NCI-H748 (cell line): ENCODE measurements around the gene MAP3K14.
A peak's percentile ranks its signal among the peaks of the same experiment; 100 is the strongest.
"Not testable (repeated sequence)": the region's sequence is repeated elsewhere in the genome, so short reads cannot be mapped to it uniquely, and the experiment has no call there.

ENCODE experiments used
- DNase-seq: peaks from one replicate; lab custom pipeline; 2025; ENCODE audit not compliant: unreplicated experiment; lab: John Stamatoyannopoulos, UW

Gene MAP3K14

DNA sequence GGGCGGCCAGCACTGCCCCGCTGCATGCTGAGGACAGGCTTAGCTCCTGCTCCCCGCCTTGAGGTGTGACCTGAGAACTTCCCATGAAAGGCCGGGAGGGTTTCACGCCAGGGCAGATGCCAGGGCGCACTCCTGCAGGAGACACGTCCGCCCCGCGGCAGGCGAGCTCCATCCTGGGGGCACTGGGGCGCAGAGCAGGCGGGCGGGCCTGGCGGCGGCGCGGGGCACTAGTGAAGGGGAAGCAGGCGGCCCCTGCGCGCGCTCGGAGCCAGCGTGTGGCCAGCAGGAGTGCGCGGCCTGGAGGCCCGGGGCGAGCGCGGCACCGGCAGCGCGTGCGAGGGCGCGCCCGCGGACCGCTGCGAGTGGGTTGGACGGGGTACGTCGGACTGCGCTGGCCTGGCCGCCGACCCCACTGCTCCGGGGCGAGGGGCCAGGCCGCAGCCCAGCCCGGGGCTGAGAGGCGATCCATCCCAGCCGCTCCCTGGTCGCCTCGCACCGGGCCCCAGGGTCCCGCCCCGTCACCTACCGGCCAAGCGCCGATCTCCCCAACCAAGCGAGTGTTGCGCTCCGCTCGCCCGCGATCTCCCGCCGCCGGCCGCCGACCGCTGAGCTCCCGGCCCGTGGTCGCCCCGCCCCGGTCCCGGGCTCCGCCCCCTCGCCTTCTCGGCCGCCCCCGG, at the start of gene MAP3K14:
Gene MAP3K14 (minus strand): TSS at position 587 of the 677 bp plus-strand sequence. CDS start 26,275 bp downstream, outside the sequence.
- peak; percentile 84 for DNase-seq

DNA sequence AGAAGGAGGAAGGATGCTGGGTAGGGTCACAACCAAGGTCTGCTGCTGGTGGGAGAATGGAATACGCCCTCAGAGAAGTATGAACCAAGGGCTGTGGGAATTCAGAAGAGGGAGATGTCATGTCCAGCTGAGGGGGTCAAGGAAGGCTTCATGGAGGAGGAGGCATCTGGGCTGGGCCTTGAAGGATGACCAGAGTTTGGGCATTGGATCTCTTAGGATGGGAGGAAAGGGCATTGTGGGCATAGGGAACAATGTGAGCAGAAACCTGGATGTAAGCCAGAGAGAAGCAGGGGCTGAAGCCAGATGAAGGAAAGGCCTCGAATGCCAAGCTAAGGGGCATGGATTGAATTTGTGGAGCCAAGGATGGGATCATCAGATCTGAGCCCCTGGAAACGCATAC, 49.2 kb upstream of the MAP3K14 start:
- no peak for DNase-seq

DNA sequence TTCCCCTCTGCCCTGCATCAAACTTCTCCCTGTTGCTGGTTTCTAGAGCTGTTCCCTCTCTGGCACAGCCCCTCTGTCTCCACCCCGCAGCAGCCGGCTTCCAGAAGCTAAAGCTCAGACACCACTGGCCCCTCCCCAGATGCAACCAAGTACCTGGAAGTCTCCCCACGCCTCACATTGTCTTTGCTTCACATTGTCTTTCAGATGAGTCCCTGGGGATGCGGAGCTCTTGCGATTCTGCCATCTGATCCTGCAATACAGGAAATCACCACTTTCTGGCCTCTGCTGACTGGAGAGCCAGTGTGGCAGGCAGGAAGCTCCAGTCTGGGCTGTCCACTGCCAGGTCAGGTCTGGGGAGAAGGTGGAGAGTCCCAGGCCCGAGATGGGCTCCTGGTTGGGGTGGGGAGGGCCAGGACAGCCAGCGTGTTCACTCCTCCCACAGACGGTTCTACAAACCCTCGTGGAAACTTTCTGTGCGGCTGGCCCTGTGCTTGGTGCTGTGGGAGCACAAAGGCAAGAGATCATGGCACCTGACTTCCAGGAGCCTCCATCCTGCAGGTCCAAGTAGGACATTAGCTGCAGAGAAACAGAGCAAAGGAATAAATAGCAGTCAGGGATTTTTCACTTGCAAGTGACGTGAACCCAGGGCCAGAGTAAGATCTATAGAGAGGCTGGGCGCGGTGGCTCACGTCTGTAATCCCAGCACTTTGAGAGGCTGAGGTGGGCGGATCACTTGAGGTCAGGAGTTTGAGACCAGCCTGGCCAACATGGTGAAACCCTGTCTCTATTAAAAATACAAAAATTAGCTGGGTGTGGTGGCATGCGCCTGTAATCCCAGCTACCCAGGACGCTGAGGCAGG, 47.9 kb upstream of the MAP3K14 start:
- DNase-seq: peak; percentile 67

DNA sequence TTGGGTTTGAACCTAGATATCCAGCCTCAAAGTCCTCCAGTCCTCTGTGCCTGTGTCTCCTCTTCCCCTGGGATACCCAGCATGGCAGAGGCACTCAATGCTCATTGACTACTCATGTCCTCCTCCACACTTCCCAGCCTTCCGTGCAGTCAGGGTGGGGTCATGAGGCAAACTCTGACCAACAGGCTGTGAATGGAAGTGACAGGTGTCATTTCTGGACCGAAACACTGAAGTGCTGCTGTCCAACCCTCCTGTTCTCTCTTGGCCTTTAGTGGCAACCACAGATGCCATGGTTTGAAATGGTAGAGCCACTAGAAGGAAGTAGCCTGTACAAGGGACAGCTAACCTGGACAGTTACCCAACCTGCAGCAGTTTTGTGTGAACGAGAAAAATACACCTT, 46.7 kb upstream of the MAP3K14 start:
- DNase-seq: no peak

DNA sequence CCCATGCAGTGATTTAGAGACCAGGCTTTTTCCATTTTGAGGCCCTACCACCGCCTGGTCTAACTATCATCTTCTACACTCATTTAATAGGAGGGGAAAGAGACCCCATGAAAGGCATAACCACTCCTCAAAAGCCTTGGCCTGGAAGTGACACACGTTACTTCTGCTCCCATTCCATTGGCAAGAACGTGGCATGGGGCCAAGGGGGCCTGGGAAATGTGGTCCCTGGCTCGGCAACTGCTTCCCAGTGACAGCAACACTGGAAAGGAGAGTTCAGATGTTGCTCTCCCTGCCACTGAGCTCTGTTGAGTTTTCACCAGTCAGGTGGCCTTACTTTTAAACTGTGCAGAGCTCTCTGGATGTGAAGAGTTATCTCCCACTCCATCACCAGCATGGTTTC, 45.2 kb upstream of the MAP3K14 start:
- no peak for DNase-seq

DNA sequence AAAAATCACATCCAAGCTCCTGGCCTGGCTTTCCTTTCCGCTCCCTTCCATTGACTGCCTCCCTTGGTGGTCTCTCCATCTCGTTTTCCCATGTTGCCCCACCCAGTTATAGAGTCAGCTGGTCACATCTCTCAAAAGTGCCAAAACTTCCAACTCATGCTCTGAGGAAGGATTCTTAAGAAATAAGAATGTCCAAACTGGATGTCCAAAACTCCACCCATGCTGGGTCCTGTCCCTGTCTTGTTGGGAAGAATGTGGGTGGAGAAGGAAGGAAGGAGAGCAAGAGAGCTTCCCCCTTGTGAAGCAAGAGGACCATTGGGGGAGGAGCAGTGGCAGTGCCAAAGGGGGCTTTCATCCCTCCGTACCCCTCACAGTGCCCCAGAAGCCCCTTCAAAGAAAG, 44.6 kb upstream of the MAP3K14 start:
- no peak for DNase-seq

DNA sequence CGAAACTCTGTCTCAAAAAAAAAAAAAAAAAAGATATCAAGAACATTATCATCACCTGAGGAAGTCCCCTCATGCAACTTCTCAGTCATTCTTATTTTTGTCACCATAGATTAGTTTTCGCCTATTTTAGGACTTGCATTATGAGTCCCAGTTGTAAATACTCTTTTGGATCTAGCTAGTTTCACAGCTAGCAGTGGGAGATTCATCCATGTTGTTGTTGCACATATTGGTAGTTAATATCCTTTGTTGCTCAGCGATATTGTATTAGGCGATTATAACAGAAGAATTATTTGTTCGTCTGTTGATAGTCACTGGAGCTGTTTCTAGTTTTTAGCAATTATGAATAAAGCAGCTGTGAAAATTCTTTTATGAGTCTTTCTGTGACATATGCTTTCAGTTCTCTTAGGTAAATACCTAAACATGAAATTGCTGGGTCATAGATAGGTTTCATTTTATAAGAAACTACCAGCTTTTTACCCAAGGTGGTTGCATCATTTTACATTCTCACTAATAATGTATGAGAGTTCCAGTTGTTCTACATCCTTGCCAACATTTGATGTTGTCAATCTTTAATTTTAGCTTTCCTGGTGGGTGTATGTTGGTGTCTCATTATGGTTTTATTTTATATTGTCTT, 40.7 kb upstream of the MAP3K14 start:
- no peak for DNase-seq

DNA sequence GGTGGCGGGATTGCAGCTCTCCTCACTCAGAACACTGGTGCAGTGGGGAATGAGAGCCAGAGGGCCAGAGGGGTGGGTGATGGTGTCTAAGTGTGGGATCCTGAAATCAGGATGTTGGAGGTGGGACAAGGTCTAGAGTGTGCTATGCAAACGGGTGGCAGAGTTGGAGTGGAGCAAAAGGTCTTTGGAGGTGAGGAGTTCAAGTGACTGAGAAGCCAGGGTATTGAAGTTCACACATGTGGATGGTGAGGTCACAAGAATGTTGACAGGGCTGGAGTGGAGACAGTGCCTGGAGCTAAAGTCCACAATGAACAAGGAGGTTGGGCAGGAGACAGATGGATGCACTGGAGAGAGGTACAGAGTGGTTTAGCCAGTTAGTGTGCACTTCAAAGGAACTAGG, 38.3 kb upstream of the MAP3K14 start:
- DNase-seq: no peak

DNA sequence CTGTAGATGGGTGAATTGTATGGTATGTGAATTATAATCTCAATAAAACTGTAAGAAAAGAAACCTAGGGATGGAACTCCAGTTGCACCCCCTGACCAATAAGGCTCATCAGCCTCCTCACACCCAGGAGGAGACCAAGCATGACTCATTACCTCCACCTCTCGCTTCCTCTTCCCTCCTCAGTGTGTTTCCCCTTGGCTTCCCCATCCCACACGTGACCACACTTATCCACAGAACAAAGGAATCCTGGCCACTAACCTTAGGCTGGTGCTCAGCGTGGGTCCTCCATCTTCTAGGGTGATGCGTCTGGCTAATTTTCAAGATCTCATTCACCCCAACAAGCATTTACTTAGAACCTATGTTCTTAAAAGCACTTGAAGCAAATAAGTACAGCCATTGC, 36.2 kb upstream of the MAP3K14 start:
- no peak for DNase-seq

DNA sequence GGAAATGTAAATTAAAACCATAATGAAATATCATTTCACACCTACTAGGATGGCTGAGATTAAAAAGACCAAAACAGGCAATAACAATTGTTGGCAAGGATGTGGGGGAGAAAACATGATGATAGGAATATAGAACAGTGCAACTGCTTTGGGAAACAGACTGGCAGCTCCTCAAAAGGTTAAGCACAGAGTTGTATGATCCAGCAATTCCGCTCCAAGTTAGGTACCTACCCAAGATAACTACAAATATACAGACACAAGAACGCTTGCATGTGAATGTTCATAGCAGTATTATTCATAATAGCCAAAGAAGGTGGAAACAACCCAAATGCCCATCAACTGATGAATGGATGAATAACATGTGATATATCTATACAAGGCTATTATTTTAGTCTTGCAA, 35.0 kb upstream of the MAP3K14 start:
- no peak for DNase-seq

DNA sequence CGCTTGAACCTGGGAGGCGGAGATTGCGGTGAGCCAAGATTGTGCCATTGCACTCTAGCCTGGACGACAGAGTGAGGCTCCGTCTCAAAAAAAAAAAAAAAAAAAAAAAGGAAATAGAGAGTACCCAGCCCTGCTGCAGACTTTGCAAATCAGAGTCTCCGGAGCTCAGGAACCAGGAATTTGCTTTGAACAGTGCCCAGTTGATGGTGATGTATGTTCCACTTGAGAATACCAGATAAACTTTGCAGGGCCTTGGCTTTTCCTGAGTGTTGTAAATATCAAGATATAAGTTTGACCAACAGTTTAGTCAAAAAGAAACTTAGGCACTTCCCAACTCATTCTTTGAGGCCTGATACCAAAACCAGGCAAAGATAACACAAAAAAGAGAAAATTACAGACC, 30.6 kb upstream of the MAP3K14 start:
- no peak for DNase-seq

DNA sequence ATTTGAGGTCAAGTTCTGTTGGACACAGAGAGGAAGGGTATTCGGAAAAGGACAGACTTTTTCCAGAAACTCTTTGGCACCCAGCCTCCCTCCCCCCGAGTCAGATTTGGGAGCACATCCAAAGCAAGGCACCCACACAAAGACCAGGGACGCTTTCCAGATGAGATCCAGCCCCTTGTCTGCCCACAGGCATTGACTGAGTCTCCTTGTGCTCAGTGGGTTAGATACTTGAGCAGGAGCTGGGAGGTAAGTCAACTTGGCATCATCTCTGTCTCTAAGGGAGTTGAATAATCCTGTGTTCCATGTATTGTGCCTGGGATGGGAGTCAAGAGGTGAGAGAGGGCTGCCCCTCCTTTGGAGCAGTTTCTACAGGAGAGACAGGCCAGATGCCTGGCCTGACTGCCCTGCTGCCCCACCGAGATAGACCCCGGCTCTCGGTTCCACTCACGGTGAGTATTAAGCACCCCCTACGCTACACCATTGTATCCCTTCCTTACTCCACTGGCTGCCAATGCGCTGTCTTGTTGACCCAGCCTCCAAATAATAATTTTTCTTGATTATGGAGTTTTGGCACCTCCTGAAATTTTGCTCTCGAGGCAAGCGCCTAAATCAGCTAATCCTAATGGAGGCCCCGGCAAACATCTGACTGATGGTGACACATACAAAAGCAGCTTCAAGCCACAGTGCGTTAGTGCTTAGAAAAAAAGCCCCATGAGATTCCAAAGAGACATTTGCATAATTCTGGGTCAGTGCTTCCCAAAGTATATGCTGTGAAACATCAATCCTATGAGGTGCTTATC, 29.6 kb upstream of the MAP3K14 start:
- no peak for DNase-seq

DNA sequence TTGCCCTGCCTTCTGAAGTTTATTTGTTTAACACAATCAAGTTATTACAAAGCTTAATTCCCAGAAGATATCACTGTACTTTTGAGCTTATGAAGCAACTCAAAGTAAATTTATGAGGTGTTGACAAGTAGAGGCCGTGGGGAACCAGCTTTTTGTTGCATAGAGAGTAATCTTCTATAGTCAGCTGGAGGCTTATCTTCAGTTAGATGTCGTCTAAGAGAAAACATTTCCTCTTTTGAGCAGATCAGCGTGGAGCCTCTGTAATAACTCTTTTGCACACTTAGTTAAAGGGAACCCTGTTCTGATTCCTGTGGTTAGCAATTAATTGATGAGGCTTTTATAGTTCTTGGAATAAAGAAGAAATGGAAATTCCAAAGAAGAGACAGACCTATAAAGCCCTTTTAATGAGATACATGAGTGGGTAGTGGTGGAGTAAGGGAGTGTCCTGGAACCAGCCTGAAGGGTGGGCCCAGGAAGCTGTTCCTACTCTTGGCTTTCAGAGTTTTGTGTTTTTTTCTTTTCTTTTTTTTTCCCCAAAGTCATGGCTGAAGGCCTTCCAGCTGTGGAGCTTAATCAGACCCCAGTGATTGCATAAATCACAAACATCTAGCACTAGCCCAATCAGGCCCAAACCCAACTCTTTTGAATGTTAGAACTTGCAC, 28.9 kb upstream of the MAP3K14 start:
- DNase-seq: no peak

DNA sequence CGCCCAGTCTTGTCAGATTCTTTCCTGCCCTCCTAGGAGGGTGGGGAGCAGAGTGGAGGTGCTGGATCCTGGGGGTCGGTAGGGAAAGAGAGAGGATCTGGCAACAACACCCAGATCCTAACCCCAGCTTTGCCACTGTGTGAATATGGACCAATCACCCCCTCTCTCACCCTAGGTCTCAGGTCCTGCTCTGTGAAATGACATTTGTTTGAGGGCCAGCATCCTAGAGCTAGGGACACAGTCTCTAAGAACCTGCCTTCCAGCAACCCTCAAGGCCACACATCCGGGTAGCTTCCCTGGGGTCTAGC, 28.4 kb upstream of the MAP3K14 start:
- no peak for DNase-seq

DNA sequence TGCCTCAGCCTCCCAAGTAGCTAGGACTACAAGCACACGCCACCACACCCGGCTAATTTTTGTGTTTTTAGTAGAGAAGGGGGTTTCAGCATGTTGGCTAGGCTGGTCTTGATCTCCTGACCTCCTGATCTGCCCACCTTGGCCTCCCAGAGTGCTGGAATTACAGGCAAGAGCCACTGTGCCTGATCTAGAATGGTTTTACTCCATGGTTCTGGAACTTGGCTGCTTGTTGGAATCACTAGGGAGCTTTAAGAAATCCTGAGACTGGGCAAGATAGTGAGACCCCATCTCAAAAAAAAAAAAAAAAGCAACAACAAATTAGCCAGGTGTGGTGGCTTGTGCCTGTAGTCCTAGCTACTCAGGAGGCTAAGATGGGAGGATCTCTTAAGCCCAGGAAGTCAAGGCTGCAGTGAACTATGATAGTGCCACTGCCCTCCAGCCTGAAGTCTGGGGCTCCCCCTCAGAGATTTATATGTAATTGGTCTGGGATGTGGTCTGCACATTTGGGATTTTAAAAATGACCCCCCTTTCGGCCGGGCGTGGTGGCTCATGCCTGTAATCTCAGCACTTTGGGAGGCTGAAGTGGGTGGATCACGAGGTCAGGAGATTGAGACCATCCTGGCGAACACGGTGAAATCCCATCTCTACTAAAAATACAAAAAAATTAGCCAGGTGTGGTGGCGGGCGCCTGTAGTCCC, 27.3 kb upstream of the MAP3K14 start:
- not testable (repeated sequence) for DNase-seq

DNA sequence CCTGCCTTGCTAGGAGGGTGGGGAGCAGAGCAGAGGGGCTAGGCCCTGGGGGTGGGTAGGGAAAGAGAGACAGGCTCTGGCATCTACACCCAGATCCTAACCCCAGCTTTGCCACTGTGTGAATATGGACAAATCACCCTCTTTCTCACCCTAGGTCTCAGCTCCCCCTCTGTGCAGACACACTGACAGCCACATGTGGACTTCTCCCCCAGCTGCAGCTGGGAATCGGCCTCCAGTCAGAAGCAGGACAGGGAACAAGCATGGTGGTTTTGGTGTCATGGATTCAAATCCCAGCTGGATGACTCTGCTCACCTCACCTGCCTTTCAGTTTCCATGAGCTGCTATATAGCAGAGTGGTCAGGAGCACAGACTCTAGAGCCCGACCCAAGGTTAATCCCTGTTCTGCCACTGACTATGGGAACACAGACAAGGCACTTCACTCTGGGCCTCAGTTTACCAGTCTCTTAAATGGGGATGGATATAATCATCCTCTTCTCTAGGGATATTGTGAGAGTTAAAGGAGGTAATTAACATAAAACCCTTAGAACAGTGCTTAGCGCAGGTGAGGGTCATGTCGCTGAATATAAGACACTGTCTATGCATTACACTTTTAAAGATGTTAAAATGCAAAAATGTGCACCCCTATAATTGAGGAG, 26.2 kb upstream of the MAP3K14 start:
- DNase-seq: no peak

DNA sequence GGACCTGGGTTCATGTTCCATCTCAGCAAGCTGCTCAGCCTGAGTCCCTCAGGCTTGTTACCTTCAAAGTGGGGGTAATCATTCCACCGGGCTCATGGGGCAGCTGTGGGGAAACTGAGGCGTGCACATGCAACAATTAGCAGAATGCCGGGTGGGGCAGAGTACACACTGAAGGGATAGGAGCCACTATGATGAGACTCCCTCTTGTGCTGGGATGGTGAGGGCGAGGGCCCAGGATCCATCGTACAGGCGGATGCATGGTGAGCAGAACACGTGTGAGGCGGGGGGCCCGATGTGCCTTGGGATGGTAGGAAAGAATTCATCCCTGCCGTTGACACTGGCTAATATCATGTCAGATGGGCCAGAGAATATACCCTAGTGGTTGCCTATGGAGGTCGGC, 25.5 kb upstream of the MAP3K14 start:
- DNase-seq: no peak

DNA sequence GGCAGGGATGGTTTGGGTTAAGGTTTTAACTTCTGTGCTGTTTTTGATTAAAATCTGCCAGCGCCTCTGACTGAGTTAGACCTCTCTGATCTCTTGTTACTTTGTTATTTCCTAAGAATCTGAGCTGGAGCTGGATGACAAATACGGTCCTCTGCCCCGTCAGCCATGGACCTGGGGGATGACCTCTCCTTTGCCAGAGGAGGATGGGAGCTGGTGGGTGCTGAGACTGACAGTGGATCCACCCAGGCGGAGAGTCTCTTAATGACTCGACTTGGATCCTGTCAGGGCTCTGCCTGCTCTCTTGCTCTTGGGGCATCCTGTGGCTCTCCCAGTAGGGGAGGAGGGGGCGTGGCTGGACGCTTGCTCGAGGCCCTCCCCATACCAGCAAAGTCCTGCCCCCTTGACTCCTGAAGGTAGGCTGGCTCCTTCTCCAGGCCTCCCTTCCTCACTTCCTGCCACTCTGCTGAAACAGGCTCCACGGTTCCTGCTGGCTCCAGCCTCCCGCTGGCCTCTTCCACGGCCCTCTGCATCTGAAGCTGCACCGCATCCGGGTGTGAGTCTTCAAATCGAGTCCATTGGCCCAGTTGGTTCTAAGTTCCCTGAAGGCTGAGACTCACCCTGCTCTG, 24.8 kb upstream of the MAP3K14 start:
- peak; percentile 24 for DNase-seq
